GM12875 (cell line): ENCODE data around the gene PALLD.

Experiments used
- H3K4me3 ChIP-seq: one replicate; pipeline ENCODE4 v1.5.1; 2011; ENCODE audit warnings: low read depth, low read length, control low read depth
- CTCF ChIP-seq: IDR thresholded peaks from 2 replicates; pipeline ENCODE4 v1.5.1; 2011; ENCODE audit warnings: low read depth, mild to moderate bottlenecking, control low read depth, inconsistent platforms, low read length, moderate library complexity, borderline replicate concordance; ENCODE audit not compliant: insufficient read depth

PALLD gene

GRCh38 chr4:168472920-168473319 lies 23.9 kb upstream of the PALLD start:
- no peak for TF ChIP-seq CTCF
- H3K4me3 ChIP-seq = no peak overlapping the region

GRCh38 chr4:168474660-168475320 lies 22.1 kb upstream of the PALLD start:
- TF ChIP-seq CTCF = no peak
- H3K4me3 ChIP-seq = no peak overlapping the region

DNA sequence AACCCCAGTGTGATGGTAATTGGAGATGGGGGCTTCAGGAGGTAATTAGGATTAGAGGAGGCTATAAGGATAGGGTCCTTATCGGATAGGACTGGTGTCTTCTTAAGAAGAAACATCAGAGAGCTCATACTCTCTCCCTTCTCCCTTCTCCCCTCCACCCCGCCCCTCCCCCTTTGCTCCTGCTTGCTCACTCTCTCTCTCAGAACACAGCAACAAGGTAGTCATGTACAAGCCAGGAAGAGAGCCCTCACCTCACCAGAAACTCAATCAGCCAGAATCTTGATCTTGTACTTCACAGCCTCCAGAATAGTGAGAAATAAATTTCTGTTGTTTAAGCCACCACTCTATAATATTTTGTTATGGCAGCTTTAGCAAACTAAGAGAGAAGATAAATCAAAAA lies 21.1 kb upstream of the PALLD start:
- TF ChIP-seq CTCF = no peak
- no peak overlapping the region for H3K4me3 ChIP-seq

GRCh38 chr4:168478868-168479267 lies 18.0 kb upstream of the PALLD start:
- no peak overlapping the region for H3K4me3 ChIP-seq

DNA sequence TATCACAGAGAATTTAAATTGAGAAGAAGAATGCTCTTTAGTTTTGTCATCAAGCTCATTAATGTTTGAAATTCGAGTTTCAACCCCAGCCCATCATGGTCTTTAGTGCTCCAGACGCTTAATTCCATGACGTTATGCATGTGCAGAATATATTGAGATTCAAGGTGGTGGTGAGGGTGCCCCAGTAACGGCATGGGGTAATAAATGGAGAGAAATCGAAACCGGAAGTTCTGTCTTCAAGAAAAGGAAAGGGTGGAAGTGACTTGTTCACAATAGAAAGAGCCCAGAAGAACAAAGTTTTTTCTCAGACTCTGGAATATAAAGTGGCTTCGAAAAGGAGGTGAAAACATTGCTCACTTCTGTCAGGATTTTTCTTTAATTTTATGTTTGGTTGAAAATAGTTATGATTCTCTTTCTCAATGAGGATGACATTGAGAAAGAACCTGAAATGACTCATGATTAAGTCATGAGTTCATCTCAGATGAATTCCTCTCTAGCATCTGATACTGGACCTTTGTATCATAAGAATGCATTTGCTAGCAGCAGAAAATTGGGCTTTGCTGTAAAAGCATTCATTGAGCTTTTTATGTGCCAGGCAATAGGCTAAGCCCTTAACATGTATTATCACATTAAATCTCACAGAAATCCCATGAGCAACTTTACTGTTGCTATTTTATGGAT lies 15.8 kb upstream of the PALLD start:
- H3K4me3 ChIP-seq = no peak overlapping the region
- TF ChIP-seq CTCF = no peak

More at GRCh38 chr4:168478868-168479267, 18.0 kb upstream of the PALLD start:
- no peak for TF ChIP-seq CTCF

- no peak overlapping the region for H3K4me3 ChIP-seq
- TF ChIP-seq CTCF = no peak
Observed at GRCh38 chr4:168483811-168484210, 13.0 kb upstream of the PALLD start.

GRCh38 chr4:168484626-168485025 lies 12.2 kb upstream of the PALLD start:
- no peak for TF ChIP-seq CTCF

More at GRCh38 chr4:168484626-168485025, 12.2 kb upstream of the PALLD start:
- no peak overlapping the region for H3K4me3 ChIP-seq
